GM12878 (cell line): Measurements from ENCODE around the gene PRR16. TPM values are rescaled to one million over a fixed set of nuclear protein-coding genes. Genes with fewer than 3 reads are reported as not detected.

Experiments used
- CUX1 ChIP-seq: IDR thresholded peaks from 2 replicates; pipeline ENCODE4 v1.6.1; 2012; ENCODE audit warnings: improper control_type of control experiment, low read depth, low read length; ENCODE audit not compliant: insufficient replicate concordance
- ZNF24 ChIP-seq: fragments of 450-650 bp; IDR thresholded peaks from 2 replicates; pipeline ENCODE4 v1.6.1; 2017; ENCODE audit warnings: antibody characterized with exemption, mild to moderate bottlenecking
- polyA plus RNA-seq, 11 experiments: library from polyadenylated mRNA; depleted of rRNA in 4 of 11; unstranded in 6 of 11; stranded (reverse) in 5 of 11; fragments of >200 nt; fragmentation: Nextera tagmentation in 4 of 11; fragmentation: Illumina TruSeq in 1 of 11; extraction: Ambion mirVana in 4 of 11; extraction: Trizol in 1 of 11; gene quantifications; 1 replicate in 1 of 11; 2 replicates in 10 of 11; pipeline versions ENCODE4 v1.2.1 to v1.2.3, GENCODE V29; 2011 to 2016; ENCODE audit warnings: inconsistent platforms in 2 of 11, missing spikeins in 2 of 11, low read depth in 1 of 11
- total RNA-seq, 4 experiments: library from RNA; depleted of rRNA in 3 of 4; stranded (reverse); fragments of >200 nt in 3 of 4; fragmentation: Illumina TruSeq in 1 of 4; extraction: Trizol in 1 of 4; gene quantifications; 2 replicates each; pipeline versions ENCODE4 v1.2.1 to v1.2.3, GENCODE V29; 2013 to 2021
- TF ChIP-seq, protein P1 (sequence below): IDR thresholded peaks from 2 replicates; pipeline ENCODE4 v1.6.1; 2012; ENCODE audit warnings: low read length, inconsistent platforms
- TF ChIP-seq, protein P2 (sequence below): fragments of 150-350 bp; IDR thresholded peaks from 2 replicates; pipeline ENCODE4 v1.6.1; 2016; ENCODE audit warnings: low read depth, low read length

Gene PRR16
- total and polyA plus RNA-seq, 10 of the 15 experiments (the other 5 are each of a cell fraction or from before 2014, with no cell fraction given): not detected

- TF ChIP-seq CUX1 (no peak), ZNF24 (no peak)
- TF ChIP-seq, protein P1, sequence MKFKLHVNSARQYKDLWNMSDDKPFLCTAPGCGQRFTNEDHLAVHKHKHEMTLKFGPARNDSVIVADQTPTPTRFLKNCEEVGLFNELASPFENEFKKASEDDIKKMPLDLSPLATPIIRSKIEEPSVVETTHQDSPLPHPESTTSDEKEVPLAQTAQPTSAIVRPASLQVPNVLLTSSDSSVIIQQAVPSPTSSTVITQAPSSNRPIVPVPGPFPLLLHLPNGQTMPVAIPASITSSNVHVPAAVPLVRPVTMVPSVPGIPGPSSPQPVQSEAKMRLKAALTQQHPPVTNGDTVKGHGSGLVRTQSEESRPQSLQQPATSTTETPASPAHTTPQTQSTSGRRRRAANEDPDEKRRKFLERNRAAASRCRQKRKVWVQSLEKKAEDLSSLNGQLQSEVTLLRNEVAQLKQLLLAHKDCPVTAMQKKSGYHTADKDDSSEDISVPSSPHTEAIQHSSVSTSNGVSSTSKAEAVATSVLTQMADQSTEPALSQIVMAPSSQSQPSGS: no peak
- TF ChIP-seq, protein P2, sequence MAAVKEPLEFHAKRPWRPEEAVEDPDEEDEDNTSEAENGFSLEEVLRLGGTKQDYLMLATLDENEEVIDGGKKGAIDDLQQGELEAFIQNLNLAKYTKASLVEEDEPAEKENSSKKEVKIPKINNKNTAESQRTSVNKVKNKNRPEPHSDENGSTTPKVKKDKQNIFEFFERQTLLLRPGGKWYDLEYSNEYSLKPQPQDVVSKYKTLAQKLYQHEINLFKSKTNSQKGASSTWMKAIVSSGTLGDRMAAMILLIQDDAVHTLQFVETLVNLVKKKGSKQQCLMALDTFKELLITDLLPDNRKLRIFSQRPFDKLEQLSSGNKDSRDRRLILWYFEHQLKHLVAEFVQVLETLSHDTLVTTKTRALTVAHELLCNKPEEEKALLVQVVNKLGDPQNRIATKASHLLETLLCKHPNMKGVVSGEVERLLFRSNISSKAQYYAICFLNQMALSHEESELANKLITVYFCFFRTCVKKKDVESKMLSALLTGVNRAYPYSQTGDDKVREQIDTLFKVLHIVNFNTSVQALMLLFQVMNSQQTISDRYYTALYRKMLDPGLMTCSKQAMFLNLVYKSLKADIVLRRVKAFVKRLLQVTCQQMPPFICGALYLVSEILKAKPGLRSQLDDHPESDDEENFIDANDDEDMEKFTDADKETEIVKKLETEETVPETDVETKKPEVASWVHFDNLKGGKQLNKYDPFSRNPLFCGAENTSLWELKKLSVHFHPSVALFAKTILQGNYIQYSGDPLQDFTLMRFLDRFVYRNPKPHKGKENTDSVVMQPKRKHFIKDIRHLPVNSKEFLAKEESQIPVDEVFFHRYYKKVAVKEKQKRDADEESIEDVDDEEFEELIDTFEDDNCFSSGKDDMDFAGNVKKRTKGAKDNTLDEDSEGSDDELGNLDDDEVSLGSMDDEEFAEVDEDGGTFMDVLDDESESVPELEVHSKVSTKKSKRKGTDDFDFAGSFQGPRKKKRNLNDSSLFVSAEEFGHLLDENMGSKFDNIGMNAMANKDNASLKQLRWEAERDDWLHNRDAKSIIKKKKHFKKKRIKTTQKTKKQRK: no peak
Observed at GRCh38 chr5:120631611-120632010, 167.5 kb downstream of the PRR16 start (continued).
